Limb (tissue), 2 donors: ENCODE data around the gene EFHD1.
A peak's percentile ranks its signal among the peaks of the same experiment; 100 is the strongest.
"Not testable (repeated sequence)": the region's sequence is repeated elsewhere in the genome, so short reads cannot be mapped to it uniquely, and the experiment has no call there.

Experiments used
- DNase-seq, 2 donors: peaks; one replicate each; pipeline ENCODE4 v3.0.0-alpha.2; 2016; ENCODE audit errors: extremely low spot score in 2 of 2

The EFHD1 gene

DNA sequence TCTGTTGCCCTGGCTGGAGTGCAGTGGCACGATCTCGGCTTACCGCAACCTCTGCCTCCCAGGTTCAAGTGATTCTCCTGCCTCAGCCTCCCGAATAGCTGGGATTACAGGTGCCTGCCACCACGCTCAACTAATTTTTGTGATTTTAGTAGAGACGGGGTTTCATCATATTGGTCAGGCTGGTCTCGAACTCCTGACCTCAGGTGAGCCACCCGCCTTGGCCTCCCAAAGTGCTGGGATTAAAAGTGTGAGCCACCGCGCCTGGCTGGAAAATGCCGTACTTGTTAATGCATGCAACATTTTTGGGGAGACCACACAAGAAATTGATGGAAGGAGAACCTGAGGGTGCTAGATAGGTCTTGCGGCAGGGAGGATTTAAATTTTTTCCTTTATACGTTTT, 57.7 kb downstream of the EFHD1 start:
- not testable (repeated sequence) for DNase-seq

DNA sequence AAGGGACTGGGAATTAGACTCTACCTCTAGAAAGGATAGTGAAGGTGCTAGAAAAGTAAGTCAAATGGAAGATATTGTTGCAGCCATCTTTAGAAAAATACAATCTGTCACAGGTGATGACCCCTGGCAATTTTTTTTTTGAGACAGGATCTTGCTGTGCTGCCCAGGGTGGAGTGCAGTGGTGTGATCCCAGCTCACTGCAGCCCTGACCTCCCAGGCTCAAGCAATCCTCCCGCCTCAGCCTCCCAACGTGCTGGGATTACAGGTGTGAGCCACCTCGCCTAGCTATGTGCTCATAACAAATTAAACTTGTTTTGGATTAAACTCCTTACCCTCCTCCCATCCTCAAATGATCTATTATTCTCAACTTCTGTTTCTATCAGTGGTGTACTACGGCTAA, 59.9 kb downstream of the EFHD1 start:
- DNase-seq: no peak

DNA sequence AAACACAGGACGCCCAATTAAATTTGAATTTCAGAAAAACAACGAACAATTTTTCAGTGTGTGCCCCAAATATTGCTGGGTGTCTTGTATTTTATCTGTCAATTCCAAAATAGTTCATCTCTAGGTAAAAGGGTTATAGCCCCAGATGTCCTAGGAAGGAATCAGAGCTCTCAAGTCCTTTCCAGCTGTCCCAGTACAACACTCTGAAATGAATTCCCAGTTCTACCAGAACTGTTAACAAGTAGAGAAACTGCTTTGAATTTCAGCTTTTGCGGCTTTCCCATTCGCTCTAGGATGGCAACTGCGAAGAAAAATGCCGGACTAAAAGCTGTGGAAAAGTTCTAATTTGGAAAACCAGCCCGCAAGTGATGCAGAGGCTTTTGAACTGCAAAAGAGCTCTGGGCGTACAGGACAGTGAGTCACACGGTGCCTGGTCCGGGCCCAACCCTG, 63.2 kb downstream of the EFHD1 start:
- no peak for DNase-seq

DNA sequence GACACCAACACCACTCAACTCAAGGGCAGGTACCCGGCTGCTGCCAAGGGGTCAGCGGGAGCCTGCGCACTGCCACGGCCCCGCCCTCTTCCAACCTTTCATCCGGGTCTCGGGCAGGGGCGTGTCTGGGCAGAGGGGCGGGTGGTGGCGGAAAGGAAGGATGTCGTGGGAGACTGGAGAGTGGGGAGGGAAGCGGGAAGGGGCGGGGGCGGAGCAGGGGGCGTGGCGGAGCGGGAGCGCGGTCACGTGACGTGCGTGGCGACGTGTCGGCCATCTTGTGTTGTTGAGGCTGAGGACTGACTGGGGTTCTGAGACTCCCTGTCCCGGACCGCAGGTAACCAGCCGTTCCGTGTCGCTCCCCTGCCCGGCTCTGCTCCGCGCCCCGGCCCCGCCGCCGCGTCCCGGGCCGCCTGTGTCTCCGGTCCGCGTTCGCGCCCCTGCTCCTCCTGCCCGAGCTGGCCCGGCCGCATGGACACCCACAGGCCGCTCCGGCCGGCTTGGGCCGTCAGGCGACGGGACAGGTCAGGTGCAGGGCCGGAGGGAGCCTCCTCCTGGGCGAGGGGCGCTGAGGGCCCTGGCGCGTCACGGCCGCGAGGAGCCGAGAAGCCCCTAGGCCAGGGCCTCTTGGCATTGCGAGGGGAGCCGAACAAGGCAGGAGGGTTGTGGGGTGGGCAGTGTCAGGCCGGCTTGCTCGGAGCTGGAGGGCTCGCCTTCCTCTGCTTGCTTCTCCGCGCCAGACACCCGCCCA, 63.8 kb downstream of the EFHD1 start, which contains the start of gene GIGYF2:
Gene GIGYF2, plus strand, starts transcription at position 273 of the 748 bp plus-strand sequence. CDS start 37,867 bp downstream, outside the sequence.
- DNase-seq: peak; percentile 97 to 100

- no peak for DNase-seq
Measured at GRCh38 chr2:232697807-232698110, 64.4 kb downstream of the EFHD1 start.

DNA sequence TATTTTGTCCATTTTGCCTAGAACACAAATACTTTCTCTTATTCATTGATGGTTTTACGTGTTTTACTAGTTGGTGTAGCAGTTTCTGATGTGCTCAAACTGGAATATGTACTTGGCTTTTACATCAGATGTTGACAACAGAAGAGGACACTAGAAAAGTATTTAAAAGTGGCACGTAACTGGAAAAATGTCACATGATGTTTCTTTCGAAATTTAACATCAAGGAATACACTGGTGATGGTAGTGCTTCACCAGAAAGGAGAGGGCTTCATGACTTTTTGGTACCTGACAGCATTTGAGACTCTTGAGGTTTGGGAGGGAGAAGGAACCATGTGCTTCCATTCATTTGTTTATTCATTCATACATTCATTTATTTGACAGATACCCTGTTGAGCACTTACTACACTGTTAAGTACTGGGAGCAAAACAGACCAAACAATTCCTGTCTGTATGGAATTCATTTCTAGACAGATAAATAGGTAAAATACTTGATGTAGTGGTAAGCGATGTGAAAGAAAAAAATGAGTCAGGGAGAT, 65.2 kb downstream of the EFHD1 start:
- no peak for DNase-seq

DNA sequence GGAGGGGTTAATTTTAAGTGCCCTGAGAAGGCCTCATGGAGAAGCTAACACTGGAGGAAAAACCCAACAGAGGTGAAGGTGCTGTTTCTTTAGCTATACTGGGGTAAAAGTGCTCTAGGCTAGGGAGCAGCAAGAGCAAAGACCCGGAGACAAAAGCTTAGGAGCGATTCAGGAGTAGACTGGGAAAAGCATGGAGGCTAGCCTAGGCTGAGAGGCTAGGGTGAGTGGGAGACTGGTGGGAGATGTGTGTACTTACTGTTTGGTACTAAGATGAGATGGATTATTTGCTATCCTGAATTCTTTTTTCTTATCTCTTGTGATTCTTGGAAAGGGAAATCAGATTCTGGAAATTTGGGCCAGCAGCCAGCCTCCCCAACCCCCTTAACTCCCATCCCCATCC, 65.7 kb downstream of the EFHD1 start:
- no peak for DNase-seq

GRCh38 chr2:232700154-232700553, 66.8 kb downstream of the EFHD1 start:
- no peak for DNase-seq

DNA sequence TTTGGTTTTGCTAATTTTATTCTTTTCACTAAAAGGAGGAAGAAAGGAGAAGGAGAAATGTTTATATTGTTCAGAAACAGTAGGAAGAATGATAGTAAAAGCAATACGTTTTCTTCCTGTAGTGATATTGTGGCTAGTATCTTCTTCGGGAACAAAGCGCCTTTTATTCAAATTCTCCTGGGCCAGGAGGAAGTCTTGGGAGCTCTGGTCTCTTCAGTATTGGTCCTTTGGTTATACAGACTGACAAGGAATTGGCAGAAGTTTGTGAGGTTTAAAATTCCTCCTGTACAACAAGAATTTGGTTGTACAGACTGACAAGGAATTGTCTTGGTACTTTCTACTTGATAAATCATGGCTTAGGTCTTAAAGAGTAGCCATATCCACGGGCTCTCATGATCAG, 73.7 kb downstream of the EFHD1 start:
- no peak for DNase-seq

GRCh38 chr2:232713505-232713904, 80.1 kb downstream of the EFHD1 start:
- DNase-seq: no peak

DNA sequence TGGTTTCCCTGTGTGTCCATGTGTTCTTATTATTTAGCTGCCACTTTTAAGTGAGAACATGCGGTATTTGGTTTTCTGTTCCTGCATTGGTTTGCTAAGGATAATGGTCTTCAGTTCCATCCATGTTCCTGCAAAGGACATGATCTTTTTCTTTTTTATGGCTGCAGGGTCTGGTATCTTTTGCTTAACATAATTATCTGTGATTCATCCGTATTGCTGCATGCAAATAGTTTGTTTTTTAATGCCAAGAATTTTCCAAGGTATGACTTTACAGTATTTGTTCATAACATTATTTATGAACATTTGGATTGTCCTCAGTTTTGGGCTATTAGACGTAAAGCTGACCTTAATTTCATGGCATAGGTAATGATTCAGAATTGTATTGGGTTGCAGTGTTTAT, 81.6 kb downstream of the EFHD1 start:
- no peak for DNase-seq

GRCh38 chr2:232720056-232720455, 86.7 kb downstream of the EFHD1 start:
- not testable (repeated sequence) for DNase-seq

GRCh38 chr2:232721261-232721660, 87.9 kb downstream of the EFHD1 start:
- DNase-seq: no peak

DNA sequence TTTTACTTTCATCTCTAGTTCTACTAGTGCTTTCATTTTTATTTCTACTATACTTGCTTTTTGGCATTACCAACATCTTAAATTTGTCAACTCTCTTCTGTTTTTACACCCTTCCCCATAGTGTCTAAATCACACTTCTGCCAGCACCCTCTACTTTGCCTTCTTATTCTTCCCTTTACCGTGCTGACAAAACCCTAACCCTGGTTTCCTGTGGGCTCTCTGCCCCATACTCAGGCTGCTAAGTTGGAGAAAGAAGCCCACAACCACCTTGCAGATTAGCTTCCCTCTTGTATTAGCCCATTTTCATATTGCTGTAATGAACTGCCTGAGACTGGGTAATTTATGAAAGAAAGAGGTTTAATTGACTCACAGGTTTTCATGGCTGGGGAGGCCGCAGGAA, 88.5 kb downstream of the EFHD1 start:
- DNase-seq: no peak

DNA sequence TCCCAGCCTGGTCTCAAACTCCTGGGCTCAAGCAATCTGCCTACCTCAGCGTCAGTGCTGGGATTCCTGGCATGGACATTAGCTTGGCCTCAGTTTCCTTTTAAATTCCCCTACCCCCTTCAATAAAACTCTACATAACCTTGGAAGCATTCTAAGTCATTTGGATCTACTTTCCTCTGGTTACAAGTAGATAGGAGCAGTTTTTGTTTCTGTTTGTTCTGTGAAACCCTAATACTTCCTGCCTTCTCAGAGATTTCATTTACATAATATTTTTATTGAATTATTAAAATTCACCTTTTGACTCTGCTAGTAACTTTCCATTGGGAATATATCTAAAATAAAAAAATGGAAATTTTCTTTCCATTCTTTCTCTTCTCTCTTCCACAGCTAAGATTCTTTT, 89.6 kb downstream of the EFHD1 start:
- DNase-seq: no peak

DNA sequence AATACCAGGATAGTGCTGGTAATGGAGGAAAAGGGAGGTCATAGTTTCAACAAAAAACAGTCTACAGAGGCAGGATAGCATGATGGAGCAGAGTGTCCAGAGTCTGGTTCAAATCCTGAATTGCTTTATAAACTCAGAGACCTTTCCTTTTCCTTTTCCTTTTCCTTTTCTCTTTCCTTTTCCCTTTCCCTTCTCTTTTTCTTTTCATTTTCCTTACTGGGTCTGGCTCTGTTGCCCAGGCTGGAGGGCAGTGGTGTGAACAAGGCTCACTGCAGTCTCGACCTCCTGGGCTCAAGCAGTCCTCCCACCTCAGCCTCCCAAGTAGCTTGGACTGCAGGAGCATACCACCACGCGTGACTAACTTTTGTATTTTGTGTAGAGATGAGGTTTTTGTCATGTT, 95.4 kb downstream of the EFHD1 start:
- DNase-seq: no peak

DNA sequence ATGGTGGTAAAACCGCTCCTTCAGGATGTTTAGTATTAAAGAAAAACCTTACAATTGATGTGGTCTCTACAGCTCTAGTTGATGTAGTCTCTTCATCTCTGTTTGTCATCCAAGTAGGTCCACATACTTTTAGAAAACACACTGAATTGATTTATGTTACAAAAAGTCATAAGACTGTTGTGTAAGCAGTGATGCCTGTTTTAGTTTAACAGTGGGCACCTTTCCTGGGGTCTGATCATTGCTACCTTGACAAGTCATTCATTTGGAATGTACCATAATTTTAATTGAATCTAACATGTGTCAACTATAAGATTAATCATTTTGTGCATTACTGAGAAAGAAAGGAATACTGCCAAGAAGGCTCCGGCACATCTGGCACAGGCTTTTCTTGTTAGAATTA, 98.1 kb downstream of the EFHD1 start:
- DNase-seq: peak in 1 of 2 donors; percentile 1
